GM19452 (cell line): ENCODE measurements around the gene TMA7.
"Not testable (repeated sequence)": the region's sequence is repeated elsewhere in the genome, so short reads cannot be mapped to it uniquely, and the experiment has no call there.

ENCODE experiments used
- ATAC-seq: cut with Tn5 transposase; IDR thresholded peaks from one replicate; pipeline ENCODE4 v1.9.1; 2021; ENCODE audit not compliant: unreplicated experiment

The TMA7 gene

DNA sequence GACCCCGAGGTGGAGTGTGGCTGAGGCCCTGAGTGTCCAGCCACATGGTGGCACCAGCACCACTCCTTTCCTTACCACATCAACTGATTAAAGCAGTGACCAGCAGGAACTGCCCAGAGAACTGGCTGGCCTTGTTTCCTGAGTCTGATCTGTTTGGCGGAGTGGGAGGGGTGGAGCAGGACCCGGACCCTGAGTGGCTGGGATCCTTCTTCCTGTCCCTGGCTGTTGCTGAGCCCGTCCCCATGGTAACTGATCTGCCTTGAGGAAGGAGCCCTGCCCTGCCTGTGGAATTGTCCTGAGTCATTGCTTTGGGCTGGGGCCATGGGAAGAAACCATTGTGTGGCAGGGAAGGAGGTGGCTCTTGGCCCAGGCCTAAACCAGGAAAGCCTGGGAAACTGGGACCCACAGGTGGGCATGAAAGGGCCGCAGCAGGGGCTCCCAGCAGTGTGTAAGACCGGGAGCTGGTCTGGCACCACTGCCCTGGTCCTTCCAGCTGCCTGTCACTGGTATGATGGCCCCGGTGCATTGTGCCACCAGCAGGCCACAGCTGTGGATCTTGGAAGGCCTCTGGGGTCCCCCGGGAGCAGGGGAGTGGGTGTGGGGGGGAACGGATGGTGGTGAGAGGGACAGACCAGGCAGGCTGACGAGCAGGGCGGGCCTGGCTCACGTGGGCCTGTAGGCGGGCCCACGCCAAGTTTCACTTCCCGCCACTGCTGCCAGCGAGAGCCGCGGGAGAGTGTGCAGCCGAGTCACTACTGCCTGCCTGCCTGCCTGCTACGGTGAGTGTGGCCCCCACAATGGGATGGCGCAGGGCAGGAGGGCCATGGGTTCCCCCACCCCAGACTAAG lies 25.7 kb downstream of the TMA7 start:
- peak; percentile 82 for ATAC-seq

DNA sequence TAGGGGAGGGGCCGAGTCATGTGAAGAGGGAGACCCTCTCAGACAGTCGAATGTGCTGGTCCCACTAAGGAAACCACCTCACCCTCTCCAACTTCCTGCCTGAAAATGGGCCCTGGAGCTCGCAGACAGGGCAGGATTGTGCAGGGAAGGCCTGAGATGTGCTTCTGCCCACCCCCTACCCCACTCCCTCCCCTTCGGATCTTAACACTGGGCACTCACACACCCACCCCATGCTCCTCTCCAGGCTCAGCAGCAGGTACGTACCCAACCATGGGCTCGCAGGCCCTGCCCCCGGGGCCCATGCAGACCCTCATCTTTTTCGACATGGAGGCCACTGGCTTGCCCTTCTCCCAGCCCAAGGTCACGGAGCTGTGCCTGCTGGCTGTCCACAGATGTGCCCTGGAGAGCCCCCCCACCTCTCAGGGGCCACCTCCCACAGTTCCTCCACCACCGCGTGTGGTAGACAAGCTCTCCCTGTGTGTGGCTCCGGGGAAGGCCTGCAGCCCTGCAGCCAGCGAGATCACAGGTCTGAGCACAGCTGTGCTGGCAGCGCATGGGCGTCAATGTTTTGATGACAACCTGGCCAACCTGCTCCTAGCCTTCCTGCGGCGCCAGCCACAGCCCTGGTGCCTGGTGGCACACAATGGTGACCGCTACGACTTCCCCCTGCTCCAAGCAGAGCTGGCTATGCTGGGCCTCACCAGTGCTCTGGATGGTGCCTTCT lies 26.5 kb downstream of the TMA7 start:
- ATAC-seq, result peak; percentile 9

DNA sequence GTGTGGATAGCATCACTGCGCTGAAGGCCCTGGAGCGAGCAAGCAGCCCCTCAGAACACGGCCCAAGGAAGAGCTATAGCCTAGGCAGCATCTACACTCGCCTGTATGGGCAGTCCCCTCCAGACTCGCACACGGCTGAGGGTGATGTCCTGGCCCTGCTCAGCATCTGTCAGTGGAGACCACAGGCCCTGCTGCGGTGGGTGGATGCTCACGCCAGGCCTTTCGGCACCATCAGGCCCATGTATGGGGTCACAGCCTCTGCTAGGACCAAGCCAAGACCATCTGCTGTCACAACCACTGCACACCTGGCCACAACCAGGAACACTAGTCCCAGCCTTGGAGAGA lies 27.0 kb downstream of the TMA7 start:
- ATAC-seq, result no peak

DNA sequence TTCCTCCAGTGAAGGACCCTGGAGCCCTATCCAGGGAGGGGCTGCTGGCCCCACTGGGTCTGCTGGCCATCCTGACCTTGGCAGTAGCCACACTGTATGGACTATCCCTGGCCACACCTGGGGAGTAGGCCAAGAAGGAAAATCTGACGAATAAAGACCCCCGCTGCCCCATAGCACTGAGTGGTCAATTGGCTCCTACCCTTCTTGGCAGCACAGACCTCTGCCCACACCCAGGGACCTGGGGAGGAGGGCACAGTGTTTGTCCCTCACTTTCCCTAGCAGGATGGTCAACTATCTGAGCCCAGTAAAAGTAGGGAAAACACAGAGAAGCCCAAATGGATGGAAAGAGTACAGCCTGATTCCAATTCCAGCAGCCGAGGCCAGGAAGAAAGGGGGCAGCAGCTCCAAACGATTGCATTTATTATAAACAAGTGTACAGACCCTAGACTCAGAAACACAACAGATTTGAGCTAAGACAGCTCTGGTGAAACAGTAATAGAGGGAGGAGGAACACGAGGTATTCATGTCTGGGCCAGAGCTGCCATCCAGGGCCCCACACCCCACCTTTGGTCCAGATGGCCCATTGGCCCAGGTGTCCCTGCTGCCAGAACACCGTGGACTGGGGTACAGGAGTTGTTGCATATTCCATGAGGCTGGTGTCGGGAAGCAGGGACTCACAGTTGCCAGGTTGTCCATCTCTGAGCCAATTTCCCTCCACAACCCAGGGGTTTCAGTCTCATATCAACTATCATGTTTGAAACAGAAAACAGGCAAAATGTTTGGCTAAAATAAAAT lies 27.6 kb downstream of the TMA7 start:
- no peak for ATAC-seq

DNA sequence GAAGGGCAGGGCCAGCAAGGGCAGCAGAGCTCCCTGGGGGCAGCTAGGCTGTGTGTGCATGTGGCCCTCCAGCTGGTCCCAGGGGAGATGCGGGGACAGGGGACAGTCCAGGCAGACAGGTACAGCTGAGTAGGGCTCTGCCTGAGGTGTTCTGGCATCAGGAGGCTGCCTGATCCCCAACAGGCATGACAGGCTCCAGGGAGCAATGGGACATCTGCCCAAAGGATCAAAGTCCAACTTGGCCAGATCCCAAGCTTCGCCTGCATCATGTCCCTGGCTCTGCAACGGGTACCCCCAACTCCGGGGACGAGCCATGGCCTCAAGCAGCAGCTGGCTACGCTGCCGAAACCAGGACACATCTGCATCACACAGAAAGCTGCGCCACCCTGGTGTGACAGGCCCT lies 28.3 kb downstream of the TMA7 start:
- no peak for ATAC-seq

DNA sequence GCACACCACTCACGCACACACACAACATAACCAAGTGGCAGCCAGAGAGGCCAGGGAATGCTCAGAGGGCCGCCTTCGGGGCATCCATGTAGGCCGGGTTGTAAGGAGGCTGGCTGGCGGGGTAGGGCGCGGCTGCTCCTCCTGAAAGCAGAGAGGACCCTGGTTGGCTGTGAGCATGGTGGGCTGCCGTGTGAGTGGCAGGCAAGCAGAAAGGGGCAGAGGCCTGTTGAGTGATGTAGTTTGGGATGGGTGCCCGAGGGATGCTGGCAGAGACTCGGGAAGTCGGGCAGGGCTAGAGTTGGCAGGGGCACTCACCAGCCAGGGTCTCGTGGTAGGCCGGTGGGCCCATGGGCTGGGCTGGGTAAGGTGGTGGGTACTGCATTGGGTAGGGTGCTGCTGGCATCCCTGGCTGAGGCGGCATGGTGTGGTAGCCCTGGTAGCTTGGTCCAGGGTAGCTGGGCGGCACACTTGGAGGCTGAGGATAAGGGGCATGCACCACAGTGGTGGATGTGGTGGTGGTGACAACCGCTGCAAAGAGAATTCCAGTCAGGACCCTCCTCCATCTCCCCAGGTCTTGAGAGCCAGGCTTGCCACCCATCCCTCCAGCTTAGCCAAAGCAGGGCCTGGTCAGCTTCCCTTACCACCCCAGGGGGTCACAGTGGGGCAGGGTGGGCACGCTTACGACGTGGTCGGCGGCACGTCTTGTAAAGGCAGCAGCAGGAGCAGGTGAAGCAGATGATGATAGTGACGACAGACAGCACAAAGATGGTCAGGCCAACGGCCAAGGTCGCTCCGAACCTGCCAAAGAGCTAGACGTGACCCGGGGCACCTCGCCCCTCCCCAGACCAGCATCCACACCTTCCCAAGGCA lies 29.2 kb downstream of the TMA7 start:
- ATAC-seq, result no peak

DNA sequence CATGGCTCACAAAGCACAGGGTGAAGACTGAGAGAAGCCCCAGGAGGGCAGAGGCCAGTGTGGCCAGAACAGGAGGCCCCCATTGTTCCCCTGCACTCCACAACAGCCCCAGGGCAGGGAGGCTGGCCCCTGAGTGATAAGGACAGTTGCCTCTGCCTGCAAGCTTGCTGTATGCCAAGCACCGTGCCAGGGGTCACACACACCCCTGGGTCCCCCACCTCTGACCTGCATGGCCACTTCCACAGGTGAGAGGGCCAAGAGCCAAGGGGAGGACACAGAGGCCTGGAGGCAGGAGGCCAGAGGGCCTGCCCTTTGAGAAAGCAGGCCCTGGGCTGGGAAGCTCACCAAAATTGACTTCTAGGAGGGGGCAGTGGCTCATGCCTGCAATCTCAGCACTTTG lies 30.2 kb downstream of the TMA7 start:
- ATAC-seq, result no peak

DNA sequence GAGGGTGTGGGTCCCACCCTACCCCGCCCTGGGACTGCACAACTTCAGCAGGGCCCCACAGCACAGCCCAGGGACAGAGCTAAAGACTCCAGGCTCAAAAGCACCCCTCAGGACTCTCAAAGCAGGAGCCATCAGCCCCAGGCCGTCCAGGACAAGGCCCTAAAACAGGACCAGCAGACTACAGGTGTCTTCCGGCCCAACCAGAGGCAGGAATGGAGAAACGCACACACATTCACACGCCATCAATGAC lies 32.5 kb downstream of the TMA7 start:
- ATAC-seq, result peak; percentile 16

DNA sequence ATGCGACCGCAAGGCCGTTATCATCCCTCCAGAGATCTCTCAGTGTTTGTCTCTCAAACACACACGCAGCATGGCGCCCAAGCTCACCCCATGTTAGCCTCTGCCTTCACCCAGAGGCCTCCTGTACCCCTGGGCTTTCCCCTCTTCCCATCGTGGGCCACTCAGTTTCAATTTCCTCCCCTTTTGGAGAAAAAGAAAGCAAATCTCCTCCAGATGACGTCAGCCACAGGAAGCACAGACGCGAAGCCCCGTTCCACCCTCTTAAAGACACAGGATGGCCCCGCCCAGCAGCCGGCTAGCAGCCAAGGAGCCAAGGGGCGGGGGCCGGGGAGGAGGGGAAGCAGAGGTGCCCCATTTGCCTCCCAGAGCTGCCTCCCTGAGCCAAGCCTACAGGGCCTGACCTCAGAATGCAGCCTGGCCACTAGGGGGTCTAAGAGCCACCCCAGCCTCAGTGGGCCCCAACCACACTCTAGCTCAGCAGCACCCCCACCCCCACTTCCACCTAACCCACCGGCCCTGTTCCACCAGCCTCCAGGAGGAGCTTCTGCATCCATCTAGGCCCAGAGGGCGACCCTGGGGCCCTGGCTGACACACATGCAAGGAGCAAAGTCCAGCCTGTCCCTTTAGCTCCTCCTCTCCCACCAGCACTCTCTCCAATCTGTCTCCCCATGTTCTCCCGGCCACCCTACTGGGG lies 33.0 kb downstream of the TMA7 start:
- peak; percentile 82 for ATAC-seq

DNA sequence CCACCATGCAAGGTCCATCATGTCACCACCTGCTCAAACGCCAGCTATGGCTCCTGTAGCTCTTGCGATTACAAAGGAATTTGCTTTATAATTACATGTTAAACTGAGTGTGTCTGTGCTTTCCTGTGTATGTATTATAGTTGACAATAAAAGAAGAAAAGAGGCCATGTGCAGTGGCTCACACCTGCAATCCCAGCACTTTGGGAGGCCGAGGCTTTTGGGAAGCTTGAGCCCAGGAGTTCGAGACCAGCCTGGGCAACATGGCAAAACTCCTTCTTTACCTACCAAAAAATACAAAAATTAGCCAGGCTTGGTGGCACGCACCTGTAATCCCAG lies 33.5 kb downstream of the TMA7 start:
- ATAC-seq, result no peak

DNA sequence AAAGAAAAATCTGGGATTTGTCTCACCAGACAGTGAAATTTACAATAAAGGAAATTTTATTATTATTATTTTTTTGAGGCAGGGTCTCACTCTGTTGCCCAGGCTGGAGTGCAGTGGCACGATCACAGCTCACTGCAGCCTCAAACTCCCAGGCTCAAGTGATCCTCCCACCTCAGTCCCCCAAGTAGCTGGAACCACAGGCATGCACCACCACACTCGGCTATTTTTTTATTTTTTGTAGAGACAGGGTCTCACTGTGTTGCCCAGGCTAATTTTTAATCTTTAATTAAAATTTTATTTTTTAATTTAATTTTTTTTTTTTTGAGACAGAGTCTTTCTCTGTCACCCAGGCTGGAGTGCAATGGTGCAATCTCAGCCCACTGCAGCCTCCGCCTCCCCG lies 34.0 kb downstream of the TMA7 start:
- not testable (repeated sequence) for ATAC-seq

DNA sequence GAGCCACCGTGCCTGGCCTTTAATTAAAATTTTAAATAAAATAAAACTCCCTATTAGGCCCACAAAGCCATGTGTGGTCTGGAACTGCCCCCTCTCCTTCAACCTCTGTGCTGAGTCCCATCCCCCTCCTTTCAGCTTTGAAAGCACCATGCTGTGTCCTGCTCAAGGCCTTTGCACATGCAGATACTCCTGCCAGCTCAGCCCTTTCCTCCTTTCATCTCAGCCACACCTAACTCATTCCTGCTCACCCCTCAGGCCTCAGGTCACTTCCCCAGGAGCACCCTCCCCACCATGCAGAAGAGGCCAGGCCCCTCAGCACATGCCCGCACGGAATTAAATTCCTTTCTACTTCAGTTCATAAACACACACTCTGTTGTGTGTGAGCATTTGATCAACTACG lies 34.6 kb downstream of the TMA7 start:
- ATAC-seq, result no peak

DNA sequence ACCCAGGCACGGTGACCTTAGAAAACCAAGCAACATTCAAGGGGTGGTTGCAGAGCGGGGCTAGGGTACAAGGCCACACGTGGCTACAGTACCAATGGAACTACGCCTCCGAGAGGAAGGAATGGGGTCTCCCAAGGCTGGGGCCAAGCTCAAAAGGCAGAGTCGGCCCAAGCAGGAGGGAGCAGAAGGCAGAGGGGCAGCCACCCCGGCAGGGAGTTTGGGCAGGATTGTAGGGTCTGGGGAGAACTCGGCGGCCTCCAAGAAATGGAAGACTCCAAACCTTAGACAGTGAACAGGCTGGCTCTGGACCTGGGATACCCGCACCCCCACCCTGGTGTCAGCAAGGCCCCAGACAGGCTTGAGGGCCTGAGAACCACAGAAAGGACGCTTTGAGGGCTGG lies 35.1 kb downstream of the TMA7 start:
- no peak for ATAC-seq

DNA sequence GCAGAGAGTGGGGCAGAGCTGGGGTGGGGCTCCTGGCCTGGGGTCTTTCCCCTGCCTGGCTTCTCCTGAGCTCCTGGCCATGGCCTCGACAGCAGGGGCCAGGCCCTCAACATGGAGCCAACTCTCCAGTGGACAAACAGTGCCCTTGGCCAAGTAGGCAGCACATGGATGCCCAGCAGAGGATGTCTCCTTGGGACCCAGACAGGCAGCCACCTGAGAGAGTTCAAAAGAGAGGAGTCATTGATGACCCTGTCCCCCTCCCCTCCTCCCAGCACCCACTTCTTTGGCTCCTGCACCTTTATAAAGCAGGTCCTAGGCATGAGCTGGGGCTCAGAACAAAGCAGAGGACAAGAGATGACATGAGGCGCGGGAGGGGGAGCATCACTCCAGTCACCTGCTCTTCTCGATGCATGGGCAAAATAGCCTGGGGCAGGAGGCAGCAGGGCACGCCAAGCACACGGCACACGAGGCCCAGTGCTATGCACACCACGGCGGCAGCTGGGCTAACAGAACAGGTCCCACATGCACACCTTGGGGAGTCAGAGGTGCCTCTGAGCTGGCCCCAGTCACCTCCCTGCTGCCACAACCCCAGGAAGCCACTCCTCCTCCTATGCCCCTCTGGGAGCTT lies 36.5 kb downstream of the TMA7 start:
- ATAC-seq, result no peak

DNA sequence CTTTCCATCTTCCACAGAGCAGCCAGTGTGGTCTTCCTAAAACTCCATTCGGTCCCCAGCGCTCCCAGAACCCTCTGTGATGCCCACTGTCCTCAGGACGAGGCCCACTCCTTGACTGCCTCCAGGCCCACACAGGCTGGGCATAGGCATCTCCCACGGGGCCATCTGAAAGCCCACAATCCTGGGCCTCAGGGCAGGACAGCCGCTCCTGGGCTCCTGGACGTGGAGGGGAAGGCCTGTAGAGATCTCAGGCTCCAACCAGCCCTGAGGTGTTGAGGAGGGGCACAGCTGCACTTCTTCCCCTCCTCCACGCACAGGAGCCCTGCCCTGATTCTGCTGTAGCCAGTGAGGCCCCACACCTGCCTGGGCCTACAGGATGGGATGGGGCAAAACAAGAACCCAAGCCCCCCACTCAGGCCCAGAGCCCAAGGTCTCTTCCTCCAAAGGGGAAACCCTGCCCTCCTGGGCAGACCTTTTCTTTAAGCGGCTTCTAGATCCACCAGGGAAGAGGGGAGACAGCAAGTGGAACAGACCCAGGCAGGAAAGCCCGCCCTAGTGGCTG lies 38.0 kb downstream of the TMA7 start:
- ATAC-seq, result no peak

DNA sequence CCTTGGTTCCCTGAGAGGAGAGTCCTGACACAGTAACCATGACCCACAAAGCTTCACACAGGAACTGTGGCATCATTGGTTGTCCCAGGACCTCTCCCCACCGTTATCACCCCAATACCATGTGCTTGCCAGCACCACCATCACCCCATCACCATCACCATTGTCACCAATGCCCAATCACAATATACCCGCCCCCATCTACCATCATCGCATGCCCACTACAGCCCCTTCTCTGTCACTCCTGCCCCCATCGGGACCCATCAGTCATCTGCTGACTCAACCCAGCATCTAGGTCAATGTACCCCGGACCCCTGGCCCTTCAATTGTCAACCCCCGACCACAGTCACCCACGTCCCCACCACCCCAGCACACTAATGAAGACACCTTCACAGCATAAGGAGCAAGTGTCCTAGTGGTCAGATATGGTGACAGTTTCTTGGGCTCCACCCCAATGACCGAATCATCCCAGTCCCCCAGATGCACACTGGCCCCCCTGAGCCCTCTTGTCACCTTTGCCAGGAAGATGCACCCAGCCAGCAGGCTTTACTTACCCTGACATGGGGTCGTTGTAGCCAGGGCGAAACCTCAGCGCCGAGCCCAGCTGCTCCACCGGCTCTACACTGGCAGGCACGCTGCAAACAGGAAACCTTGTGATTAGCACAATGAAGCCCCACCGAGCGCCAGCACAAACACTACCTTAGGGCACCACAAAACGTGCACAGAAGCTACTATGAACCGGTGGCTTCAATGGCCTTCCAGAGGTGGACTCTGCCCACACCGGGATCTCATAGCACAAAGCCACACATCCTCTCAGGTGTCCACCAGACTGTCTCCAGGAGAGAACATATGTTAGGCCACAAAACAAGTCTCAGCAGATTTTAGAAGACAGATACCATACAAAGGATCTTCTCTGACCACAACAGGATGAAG lies 38.8 kb downstream of the TMA7 start:
- no peak for ATAC-seq

DNA sequence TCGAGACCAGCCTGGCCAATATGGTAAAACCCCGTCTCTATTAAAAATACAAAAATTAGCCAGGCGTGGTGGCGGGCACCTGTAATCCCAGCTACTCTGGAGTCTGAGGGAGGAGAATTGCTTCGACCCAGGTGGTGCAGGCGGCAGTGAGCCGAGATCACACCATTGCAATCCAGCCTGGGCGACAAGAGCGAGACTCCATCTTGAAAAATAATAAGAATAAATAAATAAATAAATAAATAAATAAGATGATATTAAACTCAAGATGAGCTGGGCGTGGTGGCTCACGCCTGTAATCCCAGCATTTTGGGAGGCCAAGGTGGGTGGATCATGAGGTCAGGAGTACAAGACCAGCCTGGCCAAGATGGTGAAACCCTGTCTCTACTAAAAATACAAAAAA lies 40.8 kb downstream of the TMA7 start:
- not testable (repeated sequence) for ATAC-seq

DNA sequence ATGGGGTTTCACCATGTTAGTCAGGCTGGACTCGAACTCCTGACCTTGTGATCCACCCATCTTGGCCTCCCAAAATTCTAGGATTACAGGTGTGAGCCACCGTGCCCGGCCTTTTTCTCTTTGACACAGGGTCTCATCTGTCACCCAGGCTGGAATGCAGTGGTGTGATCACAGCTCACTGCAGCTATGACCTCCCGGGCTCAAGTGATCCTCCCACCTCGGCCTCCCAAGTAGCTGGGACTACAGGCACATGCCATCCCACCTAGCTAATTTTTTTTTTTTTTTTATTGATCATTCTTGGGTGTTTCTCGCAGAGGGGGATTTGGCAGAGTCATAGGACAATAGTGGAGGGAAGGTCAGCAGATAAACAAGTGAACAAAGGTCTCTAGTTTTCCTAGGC lies 42.8 kb downstream of the TMA7 start:
- not testable (repeated sequence) for ATAC-seq

DNA sequence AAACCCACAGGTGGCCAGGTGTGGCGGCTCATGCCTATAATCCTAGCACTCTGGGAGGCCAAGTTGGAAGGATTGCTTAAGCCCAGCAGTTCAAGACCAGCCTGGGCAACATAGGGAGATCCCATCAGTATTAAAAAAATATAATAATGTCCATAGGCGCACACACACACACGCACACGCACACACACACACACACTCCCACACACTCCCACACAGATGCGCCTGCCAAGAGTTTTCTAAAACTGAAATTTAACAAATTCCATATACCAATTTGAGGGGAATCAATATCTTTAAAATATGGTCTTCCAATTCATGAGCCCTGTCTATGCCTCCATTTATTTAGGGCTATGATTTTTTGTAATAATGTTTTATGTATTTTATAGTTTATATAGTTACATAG lies 46.9 kb downstream of the TMA7 start:
- no peak for ATAC-seq
